ENCODE data around the gene PRIMA1. TPM values are rescaled to one million over a fixed set of nuclear protein-coding genes. Genes with fewer than 3 reads are reported as not detected.

Gene PRIMA1
- total RNA-seq, 1 donor from 2014 or later = under 0.01 TPM

DNA sequence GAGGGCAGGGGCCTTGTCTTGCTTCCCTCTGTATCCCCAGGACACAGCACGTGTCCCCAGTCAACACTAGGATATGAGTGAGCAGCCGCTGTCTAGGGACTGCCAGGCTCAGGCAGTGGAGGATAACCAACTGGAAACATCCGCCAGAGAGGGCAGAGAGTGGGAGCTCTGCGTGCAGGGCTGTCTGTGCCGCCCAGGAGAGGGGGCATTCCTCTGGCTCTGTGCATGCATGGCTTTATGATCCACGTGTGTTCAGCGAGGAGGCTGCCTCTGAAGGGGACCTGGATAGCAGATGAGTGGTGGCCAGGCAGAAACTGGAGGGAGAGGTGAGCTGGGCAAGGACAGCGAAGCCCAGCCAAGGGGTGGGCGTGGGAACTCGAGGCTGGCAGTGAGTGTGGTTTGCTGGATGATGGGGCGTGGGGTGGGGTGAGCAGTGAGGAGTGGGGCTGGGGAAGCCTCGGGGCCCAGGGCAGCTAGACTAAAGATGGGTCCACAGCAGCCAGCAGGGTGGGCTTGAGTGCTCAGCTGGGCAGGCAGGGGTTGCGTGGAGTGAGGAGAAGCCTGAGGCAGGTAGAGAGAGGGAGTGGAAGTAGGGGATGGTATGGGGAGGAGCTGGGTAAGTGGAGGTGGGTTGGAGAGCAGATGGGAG lies 72.9 kb downstream of the PRIMA1 start:
- FAIRE-seq = no peak
- DNase-seq (ENCODE audit: low spot score in 2 of 2) = no peak

DNA sequence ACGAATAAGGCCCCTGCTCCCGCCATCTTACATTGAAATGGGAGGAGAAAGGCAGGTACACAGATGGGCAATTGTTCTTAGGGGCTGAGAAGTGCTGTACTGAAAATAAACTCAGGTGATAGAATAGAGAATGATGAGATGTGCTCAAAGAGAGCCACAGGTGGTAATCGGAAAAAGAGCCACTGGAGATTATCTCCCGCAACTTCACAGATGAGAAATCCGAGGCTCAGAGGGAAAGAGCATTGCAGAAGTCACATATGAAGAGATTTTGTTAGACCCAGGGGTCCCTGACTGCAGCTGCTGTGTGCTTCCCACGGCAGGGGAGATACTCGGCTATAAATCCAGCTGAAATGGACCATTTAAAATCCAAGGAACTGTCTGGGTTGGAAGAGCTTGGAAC lies 73.7 kb downstream of the PRIMA1 start:
- FAIRE-seq (no peak), DNase-seq (ENCODE audit: low spot score in 2 of 2) (no peak)

DNA sequence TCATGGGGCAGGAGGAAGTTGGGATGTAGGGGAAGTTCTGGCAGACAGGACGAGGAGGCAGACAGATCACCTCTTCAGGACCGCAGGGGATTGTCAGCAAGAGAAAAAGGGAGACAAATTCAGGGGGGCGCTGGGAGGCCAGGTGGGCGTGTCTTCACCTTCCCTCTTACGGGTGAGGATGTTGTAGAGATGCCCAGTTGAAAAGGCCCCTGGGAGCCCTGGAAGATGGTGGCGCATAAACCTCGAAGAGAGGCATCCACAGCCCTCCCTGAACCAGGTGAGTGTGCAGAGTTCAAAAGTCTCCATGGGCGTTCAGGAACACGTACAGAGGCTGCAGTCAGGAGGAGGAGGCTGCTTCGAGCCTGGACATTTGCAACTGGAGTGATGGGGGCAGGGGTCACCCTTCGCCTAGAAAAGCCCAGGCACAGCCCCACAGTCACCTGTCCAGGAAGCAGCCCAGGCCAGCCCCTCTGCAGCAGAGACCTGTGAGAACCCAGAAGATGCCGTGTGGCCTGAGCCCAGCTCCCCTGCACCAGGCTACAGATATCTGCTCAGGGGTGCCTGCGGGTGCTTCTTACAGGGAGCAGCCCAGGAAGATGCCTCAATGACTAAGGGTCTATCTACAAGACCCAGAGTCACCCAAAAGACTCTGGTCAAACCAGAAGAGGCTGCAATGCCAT lies 74.4 kb downstream of the PRIMA1 start:
- FAIRE-seq (no peak), DNase-seq (ENCODE audit: low spot score in 2 of 2) (no peak)

DNA sequence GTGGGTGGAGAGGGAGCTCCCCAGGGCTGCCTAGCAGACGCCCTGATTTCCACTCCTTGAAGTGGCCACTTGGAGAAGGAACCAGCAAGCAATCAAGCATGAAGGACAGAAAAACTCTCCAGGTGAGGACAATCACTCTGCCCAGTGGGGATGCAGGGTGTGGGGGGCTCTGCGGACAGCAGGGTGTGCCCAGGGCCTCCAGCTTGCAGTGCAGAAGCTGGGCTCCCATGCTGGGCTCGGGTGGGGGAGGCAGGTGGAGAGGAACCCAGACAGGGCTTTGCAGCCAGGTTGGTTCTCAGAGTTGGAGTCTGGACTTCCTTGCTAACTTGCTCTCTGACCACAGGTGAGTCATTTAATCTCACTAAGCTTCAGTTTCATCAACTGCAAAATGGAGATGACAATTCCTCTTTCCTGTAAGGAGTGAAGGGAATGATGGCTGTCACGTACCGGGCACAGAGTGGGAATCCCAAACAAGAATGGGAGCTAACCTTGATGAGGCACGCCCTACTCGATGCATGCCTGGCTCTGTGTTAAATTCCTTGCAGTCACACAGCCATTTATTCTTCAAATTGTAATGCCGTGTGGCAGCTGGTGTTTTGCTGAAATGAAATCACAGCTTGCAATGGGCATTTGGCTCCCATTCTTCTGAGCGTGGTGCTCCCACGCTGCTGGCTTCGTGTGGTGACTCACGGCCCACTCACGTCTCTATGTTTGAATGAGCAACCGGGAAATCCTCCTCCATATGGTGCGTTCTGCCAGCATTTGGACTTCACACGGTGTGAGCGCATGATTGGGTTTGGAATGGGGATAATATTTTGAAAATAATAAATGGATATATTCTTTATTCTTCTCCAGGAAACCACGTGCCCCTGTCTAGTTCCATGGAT lies 75.2 kb downstream of the PRIMA1 start:
- peak in 1 of 2 donors; percentile 67 for DNase-seq (ENCODE audit: low spot score in 2 of 2)
- FAIRE-seq = no peak

- no peak for DNase-seq (ENCODE audit: low spot score in 2 of 2)
- no peak for FAIRE-seq
These were observed 76.0 kb downstream of the PRIMA1 start for GRCh38 chr14:93712079-93712837.

- no peak for FAIRE-seq
- no peak for DNase-seq (ENCODE audit: low spot score in 2 of 2)
These were observed 79.0 kb downstream of the PRIMA1 start for GRCh38 chr14:93709249-93709648.

- no peak for DNase-seq (ENCODE audit: low spot score in 2 of 2)
- no peak for FAIRE-seq
These were observed 79.5 kb downstream of the PRIMA1 start for GRCh38 chr14:93708800-93709199.

DNA sequence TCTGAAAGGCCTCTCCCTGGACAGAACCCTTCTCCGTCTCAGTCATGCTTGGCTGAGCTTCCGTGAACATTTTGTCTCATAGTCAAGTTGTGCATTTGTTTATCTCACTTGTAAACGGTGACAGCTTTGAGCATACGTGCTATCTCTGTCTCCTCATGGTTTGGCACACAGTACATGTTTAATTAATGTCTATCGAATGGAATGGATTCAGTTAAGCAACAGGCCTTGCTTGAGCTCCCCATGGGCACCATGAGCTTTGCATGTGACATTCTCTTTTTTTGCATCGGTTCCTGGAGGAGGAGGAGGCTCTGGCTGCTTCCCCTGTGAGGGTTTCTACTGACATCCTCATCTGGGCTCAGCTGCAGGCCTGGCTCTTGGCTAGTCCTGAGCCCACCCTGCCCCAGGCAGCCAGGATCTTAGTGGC lies 80.0 kb downstream of the PRIMA1 start:
- DNase-seq (ENCODE audit: low spot score in 2 of 2) = no peak
- FAIRE-seq = no peak

DNA sequence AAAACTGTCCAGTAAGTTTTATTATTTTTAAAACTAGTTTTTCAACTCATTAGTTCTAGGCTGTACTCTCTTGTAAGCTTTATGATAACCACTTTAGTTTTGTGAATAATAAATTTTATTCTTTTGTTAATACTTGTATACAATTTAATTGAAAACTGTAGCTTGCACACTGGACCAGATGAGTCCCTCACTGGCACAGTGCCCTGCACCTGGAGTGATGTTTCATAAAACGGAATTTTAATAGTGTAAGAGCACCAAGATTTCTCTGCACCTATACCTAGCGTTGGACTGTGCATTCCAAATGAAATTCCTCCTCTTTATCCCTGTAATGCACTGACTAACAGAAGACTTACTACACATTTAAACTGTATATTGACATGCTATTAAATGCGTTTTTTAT lies 80.8 kb downstream of the PRIMA1 start:
- DNase-seq (ENCODE audit: low spot score in 2 of 2) = no peak
- no peak for FAIRE-seq

DNA sequence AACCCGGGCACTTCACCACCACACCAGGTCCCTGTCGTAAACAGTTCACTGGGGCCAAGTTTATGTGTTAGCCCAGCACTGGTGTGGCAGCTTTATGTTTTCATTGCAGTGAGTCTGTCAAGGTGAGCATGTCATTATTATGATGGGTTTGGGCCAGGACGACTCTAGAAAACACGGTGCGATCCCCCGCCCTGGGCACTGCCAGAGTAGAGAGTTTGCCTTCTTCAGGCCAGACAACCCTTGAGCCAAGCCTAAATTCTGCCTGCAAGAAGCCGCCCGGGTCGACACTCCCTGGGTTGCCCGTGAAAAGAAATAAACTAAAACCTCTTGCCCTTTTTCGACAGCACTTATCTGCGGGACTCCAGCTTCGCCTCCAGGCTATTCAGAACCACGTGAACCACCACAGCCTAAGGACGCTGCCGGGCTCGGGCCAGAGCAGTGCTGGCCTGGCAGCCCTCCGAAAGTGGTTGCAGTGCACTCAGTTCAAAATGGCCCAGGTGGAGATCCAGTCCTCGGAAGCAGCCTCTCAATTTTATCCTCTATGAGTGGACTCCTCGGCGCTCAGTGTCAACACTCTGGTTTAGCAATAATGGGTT lies 81.8 kb downstream of the PRIMA1 start:
- no peak for DNase-seq (ENCODE audit: low spot score in 2 of 2)
- FAIRE-seq = no peak

- FAIRE-seq = no peak
- DNase-seq (ENCODE audit: low spot score in 2 of 2) = no peak
These were observed 82.7 kb downstream of the PRIMA1 start for GRCh38 chr14:93705513-93706156.

DNA sequence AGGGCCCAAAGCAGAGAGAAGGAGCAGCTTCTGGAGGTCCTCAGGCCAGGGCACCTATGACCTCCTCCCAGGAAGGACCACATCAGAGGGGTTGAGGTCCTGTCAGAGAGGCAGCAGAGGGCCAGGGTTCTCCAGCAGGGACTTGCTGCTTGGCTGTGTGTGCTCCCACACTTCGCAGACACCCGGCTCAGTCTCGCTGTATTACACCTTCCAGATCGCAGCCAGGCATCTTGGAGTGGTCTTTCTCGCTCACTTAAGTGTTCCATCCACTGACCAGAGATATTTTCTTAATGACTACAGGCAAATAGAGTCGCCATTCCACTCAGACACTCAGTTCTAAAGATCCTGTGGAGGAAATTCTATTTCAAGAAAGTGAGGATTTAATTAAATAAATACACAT lies 84.3 kb downstream of the PRIMA1 start:
- no peak for FAIRE-seq
- no peak for DNase-seq (ENCODE audit: low spot score in 2 of 2)

GRCh38 chr14:93702946-93703345 lies 85.3 kb downstream of the PRIMA1 start:
- DNase-seq (ENCODE audit: low spot score in 2 of 2) = no peak
- FAIRE-seq = no peak

DNA sequence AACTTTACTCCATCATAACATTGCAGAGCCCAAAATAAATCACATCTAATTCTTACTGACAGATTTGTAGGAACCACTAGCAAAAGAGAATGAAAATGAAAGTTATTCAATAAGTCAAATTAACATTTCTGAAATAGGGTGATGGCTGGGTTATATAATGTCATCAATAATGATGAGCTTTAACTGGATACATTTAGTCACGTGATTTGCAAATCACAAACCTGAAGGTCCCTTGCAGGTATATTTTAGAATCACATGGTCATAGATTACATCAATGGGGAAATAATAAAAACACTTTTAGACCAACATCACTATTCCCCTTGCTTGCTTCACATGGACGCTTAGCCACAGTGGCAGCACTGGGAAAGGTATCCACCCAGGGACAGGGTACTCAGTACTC lies 86.7 kb downstream of the PRIMA1 start:
- no peak for FAIRE-seq

GRCh38 chr14:93700928-93701327 lies 87.4 kb downstream of the PRIMA1 start:
- no peak for FAIRE-seq

More for the DNA sequence above, 86.7 kb downstream of the PRIMA1 start:
- no peak for DNase-seq (ENCODE audit: low spot score in 2 of 2)

GRCh38 chr14:93693914-93694313 lies 94.4 kb downstream of the PRIMA1 start:
- no peak for FAIRE-seq
- no peak for DNase-seq (ENCODE audit: low spot score in 2 of 2)

More at GRCh38 chr14:93700928-93701327, 87.4 kb downstream of the PRIMA1 start:
- DNase-seq (ENCODE audit: low spot score in 2 of 2) = no peak

DNA sequence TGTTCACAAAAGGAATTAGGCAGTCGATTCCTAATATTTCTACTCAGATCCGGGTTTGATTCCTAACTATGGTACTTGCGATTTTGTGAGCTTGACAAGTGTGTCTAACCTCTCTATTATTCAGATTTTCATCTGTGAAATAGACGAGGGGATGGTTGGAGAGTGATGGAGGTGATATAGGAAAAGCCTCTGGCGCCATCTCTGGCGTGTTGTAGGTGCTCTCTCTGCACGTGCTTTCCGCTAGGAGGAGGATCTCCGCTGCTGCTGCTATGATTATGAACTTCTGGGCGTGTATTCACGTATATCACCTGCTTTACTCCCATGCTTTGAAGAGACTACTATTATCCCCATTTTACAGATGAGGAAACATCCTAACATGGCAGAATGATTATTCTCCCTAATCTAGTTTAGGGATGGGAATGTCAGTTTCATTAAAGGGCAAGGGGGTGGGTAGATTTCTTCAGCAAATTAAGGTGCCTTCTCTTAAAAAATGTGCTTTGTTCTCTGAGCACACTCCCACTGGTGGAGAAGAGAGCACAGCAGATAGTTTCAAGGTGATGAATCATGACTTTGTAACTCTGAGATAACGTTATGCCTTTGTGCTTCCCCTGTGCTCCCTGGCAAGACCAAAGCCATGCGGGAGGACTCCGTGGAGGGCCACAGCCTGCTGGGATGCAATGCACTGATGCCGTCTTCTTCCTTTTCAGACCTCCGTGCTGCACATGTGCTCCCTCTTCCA lies 97.1 kb downstream of the PRIMA1 start:
- FAIRE-seq = no peak

DNA sequence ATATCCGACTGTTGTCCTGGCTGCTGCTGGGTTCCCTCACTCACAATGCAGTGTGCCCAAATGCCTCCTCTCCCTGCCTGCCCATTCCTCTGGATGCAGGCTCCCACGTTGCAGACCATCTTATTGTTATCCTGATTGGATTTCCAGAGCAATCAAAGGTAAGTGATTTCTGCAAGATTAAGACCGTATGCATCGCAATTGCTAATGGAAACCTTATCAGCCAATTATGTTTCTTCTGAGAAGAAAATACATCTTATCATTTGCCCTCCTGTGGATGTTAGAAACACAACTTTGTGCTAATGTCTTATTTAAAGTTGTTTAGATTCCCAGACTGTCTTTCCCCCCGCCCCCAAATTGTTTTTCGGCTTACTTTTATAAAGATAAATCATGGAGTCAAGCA lies 98.1 kb downstream of the PRIMA1 start:
- FAIRE-seq (no peak), DNase-seq (ENCODE audit: low spot score in 2 of 2) (no peak)

More for the DNA sequence above, 97.1 kb downstream of the PRIMA1 start:
- DNase-seq (ENCODE audit: low spot score in 2 of 2) = no peak

DNA sequence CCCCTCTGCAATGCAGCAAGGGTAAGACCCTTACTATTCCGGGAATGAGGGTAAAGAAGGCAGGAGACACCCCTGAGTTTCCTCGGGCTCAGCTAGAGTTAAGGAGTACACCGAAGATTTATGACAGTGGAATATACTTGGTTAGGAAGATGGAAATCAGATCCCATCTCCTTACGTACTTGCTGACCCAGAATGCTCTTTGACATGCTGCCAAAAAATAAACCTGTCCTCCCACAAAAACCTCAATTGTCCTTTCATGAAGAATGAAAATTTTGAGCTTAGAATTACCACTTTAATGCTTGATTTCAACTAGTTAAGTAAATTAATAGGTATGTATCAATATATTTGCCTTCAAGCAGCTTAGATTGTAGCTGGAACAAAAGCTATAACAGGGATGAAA lies 99.5 kb downstream of the PRIMA1 start:
- DNase-seq (ENCODE audit: low spot score in 2 of 2) (no peak), FAIRE-seq (no peak)

All from frontal cortex (tissue), 4 donors.